WTC11 (cell line): ENCODE data around the gene TRAPPC8. TPM values are rescaled to one million over a fixed set of nuclear protein-coding genes. Genes with fewer than 3 reads are reported as not detected.

Experiments used
- ATAC-seq: fragments of 200-7000 bp; cut with Tn5 transposase; 2 replicates; pipeline ENCODE4 v1.10.0; 2021; ENCODE audit warnings: mild to moderate bottlenecking, moderate library complexity
- CTCF ChIA-PET: fragments of 300-600 bp; sonication (Branson Sonifier 250); formaldehyde crosslinking; loops from one replicate; lab custom pipeline; 2021; ENCODE audit warnings: antibody characterized with exemption; lab: Charles Lee
- POLR2A ChIA-PET: fragments of 350-600 bp; sonication (Branson Sonifier 250); formaldehyde crosslinking; loops from one replicate; lab custom pipeline; 2021; ENCODE audit warnings: antibody characterized with exemption; lab: Charles Lee
- DNase-seq: peaks from one replicate; pipeline ENCODE4 v3.0.0; 2021; ENCODE audit warnings: low spot score
- H3K27ac Mint-ChIP-seq: 2 replicates; pipeline ENCODE4 v1.8.0; 2021; ENCODE audit warnings: mixed read lengths
- H3K27me3 Mint-ChIP-seq: 2 replicates; pipeline ENCODE4 v1.8.0; 2021; ENCODE audit warnings: low read depth, mild to moderate bottlenecking, moderate library complexity, mixed read lengths
- H3K36me3 Mint-ChIP-seq: 2 replicates; pipeline ENCODE4 v1.8.0; 2021; ENCODE audit warnings: mixed read lengths
- H3K4me1 Mint-ChIP-seq: 2 replicates; pipeline ENCODE4 v1.8.0; 2022; ENCODE audit warnings: mixed read lengths
- H3K4me3 Mint-ChIP-seq: 2 replicates; pipeline ENCODE4 v1.8.0; 2021; ENCODE audit warnings: mild to moderate bottlenecking, moderate library complexity, mixed read lengths
- H3K9me3 Mint-ChIP-seq: 2 replicates; pipeline ENCODE4 v1.8.0; 2021; ENCODE audit warnings: mixed read lengths
- ATF1 ChIP-seq: sonication (generic); formaldehyde crosslinking; IDR thresholded peaks from 2 replicates; pipeline ENCODE4 v1.8.1; 2023; ENCODE audit warnings: mild to moderate bottlenecking, moderate library complexity, missing genetic modification reagents
- CBFB ChIP-seq: sonication (generic); formaldehyde crosslinking; IDR thresholded peaks from 2 replicates; pipeline ENCODE4 v1.8.1; 2022; ENCODE audit warnings: mild to moderate bottlenecking, low read depth, missing genetic modification reagents
- ELF4 ChIP-seq: sonication (generic); formaldehyde crosslinking; IDR thresholded peaks from 2 replicates; pipeline ENCODE4 v1.8.1; 2022; ENCODE audit warnings: low read depth, mild to moderate bottlenecking, moderate library complexity, missing genetic modification reagents
- ESRRA ChIP-seq: sonication (generic); formaldehyde crosslinking; IDR thresholded peaks from 2 replicates; pipeline ENCODE4 v1.8.1; 2022; ENCODE audit warnings: mild to moderate bottlenecking, missing genetic modification reagents, borderline replicate concordance
- GABPB1 ChIP-seq: sonication (generic); formaldehyde crosslinking; IDR thresholded peaks from 2 replicates; pipeline ENCODE4 v1.8.1; 2023; ENCODE audit warnings: mild to moderate bottlenecking, missing genetic modification reagents
- GRHL2 ChIP-seq: fragments of 250-450 bp; sonication (Bioruptor Pico); IDR thresholded peaks from 2 replicates; pipeline ENCODE4 v1.8.0; 2022; ENCODE audit warnings: mild to moderate bottlenecking, moderate library complexity; ENCODE audit not compliant: insufficient replicate concordance, severe bottlenecking
- HMGA2 ChIP-seq: fragments of 250-450 bp; sonication (Bioruptor Pico); IDR thresholded peaks from 2 replicates; pipeline ENCODE4 v1.4.0; 2021; ENCODE audit warnings: mild to moderate bottlenecking, moderate library complexity
- JAZF1 ChIP-seq: fragments of 250-450 bp; sonication (Bioruptor Pico); IDR thresholded peaks from 2 replicates; pipeline ENCODE4 v1.9.0; 2021; ENCODE audit warnings: moderate library complexity, mild to moderate bottlenecking, inconsistent platforms
- KAT7 ChIP-seq: sonication (generic); formaldehyde crosslinking; IDR thresholded peaks from 2 replicates; pipeline ENCODE4 v1.8.1; 2023; ENCODE audit warnings: missing genetic modification reagents, mild to moderate bottlenecking, borderline replicate concordance
- MYBL2 ChIP-seq: sonication (generic); formaldehyde crosslinking; IDR thresholded peaks from 2 replicates; pipeline ENCODE4 v1.8.1; 2023; ENCODE audit warnings: mild to moderate bottlenecking, moderate library complexity, missing genetic modification reagents
- NFATC4 ChIP-seq: fragments of 250-450 bp; sonication (Bioruptor Pico); IDR thresholded peaks from 2 replicates; pipeline ENCODE4 v1.9.0; 2021; ENCODE audit warnings: mild to moderate bottlenecking
- NR1H2 ChIP-seq: sonication (generic); formaldehyde crosslinking; IDR thresholded peaks from 2 replicates; pipeline ENCODE4 v1.9.0; 2021; ENCODE audit warnings: mild to moderate bottlenecking, moderate library complexity, missing genetic modification reagents
- OVOL2 ChIP-seq: fragments of 250-450 bp; sonication (Bioruptor Pico); IDR thresholded peaks from 2 replicates; pipeline ENCODE4 v1.9.0; 2021; ENCODE audit warnings: mild to moderate bottlenecking, borderline replicate concordance
- RELA ChIP-seq: sonication (generic); formaldehyde crosslinking; IDR thresholded peaks from 2 replicates; pipeline ENCODE4 v1.8.1; 2022; ENCODE audit warnings: missing genetic modification reagents, mild to moderate bottlenecking, borderline replicate concordance
- SMAD4 ChIP-seq: sonication (generic); formaldehyde crosslinking; IDR thresholded peaks from 2 replicates; pipeline ENCODE4 v1.8.0; 2022; ENCODE audit warnings: mild to moderate bottlenecking, missing genetic modification reagents
- SOX15 ChIP-seq: fragments of 250-450 bp; sonication (Bioruptor Pico); IDR thresholded peaks from 2 replicates; pipeline ENCODE4 v1.9.0; 2021; ENCODE audit warnings: mild to moderate bottlenecking
- TCF7 ChIP-seq: sonication (generic); formaldehyde crosslinking; IDR thresholded peaks from 2 replicates; pipeline ENCODE4 v1.8.0; 2022; ENCODE audit warnings: mild to moderate bottlenecking, low read depth, missing genetic modification reagents, moderate library complexity
- ZNF121 ChIP-seq: sonication (generic); formaldehyde crosslinking; IDR thresholded peaks from 2 replicates; pipeline ENCODE4 v1.8.0; 2023; ENCODE audit warnings: missing genetic modification reagents
- ZNF317 ChIP-seq: sonication (generic); formaldehyde crosslinking; IDR thresholded peaks from 2 replicates; pipeline ENCODE4 v1.8.1; 2023; ENCODE audit warnings: low read depth, mild to moderate bottlenecking, moderate library complexity, missing genetic modification reagents, borderline replicate concordance
- ZNF416 ChIP-seq: fragments of 250-450 bp; sonication (Bioruptor Pico); IDR thresholded peaks from 2 replicates; pipeline ENCODE4 v1.9.0; 2021; ENCODE audit warnings: mild to moderate bottlenecking, inconsistent platforms
- total RNA-seq: library from RNA; stranded (reverse); gene quantifications from 3 replicates; pipeline ENCODE4 v1.2.3, GENCODE V29; 2021
- TF ChIP-seq, protein P1 (sequence below): fragments of 250-450 bp; sonication (Bioruptor Pico); IDR thresholded peaks from 2 replicates; pipeline ENCODE4 v1.9.0; 2021; ENCODE audit warnings: moderate library complexity, mild to moderate bottlenecking, inconsistent platforms, borderline replicate concordance
- TF ChIP-seq, protein P2 (sequence below): fragments of 200-600 bp; IDR thresholded peaks from 2 replicates; pipeline ENCODE4 v1.8.0; 2022; ENCODE audit warnings: antibody characterized with exemption
- TF ChIP-seq, protein P3 (sequence below): fragments of 250-450 bp; sonication (Bioruptor Pico); IDR thresholded peaks from 2 replicates; pipeline ENCODE4 v1.9.0; 2021; ENCODE audit warnings: mild to moderate bottlenecking
- TF ChIP-seq, protein P4 (sequence below): sonication (generic); formaldehyde crosslinking; conservative IDR thresholded peaks from 2 replicates; pipeline ENCODE4 v1.8.1; 2023; ENCODE audit warnings: mild to moderate bottlenecking, low read depth, missing genetic modification reagents, moderate library complexity
- TF ChIP-seq, protein P5 (sequence below): sonication (generic); formaldehyde crosslinking; conservative IDR thresholded peaks from 2 replicates; pipeline ENCODE4 v1.8.1; 2022; ENCODE audit warnings: mild to moderate bottlenecking, missing genetic modification reagents

TRAPPC8 gene
- total RNA-seq, 1 experiment from 2014 or later: 56.3 TPM

DNA sequence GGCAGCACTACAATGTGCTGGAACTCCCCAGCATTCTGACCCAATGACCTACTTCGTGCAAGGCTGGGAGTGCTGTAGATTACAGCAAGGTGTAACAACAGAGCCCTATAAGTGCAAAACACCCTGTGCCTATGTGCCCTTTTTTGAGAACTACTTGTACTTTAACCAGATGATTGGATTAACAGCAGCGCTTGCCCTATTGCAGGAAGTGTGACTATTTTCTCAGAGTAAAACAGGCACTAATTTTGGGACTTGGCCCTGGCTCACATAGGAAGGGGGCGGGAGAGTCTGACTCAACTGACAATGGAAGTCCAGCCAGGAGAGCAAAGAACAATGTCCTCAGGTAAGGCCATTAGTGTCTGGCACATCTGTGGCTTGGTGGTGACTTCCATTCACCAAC lies 40.1 kb upstream of the TRAPPC8 start (continued):
- no peak for TF ChIP-seq ZNF317

DNA sequence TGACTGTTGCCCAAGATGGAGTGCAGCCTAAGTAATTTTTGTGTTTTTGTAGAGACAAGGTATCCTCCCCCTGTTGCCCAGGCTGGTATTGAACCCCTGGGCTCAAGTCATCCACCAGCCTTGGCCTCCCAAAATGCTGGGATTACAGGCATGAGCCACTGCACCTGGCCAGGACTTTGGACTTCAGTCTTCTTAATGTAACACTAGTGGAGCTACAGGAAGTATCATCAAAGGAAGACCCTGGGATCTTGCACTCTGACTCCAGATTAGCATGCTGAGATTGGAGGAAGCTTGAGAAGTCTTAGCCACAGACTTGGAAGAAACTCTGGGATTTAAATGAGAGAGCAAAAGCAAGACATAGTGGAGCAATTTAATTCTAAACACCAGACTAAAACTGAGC lies 37.9 kb upstream of the TRAPPC8 start:
- Mint-ChIP-seq H3K27me3 (no peaks in the 10 kb centered on the region), H3K4me1 (peaks cover 14% of the 10 kb centered on the region), H3K27ac (peak overlapping the region; percentile 9; the same call in 1 of the 2 replicates), H3K9me3 (peaks cover 25% of the 10 kb centered on the region), H3K36me3 (peaks cover 17% of the 10 kb centered on the region; the same call in 1 of the 2 replicates), H3K4me3 (no peak overlapping the region)
- ATAC-seq (no peak), DNase-seq (no peak)
- TF ChIP-seq OVOL2: no peak
- TF ChIP-seq CBFB: no peak
- no peak for TF ChIP-seq GABPB1 (CRISPR knock-in tag)
- no peak for TF ChIP-seq ESRRA (CRISPR knock-in tag)
- TF ChIP-seq, protein P1, sequence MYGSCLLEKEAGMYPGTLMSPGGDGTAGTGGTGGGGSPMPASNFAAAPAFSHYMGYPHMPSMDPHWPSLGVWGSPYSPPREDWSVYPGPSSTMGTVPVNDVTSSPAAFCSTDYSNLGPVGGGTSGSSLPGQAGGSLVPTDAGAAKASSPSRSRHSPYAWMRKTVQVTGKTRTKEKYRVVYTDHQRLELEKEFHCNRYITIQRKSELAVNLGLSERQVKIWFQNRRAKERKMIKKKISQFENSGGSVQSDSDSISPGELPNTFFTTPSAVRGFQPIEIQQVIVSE (CRISPR knock-in tag): no peak
- TF ChIP-seq NFATC4 (CRISPR knock-in tag): no peak
- TF ChIP-seq, protein P2, sequence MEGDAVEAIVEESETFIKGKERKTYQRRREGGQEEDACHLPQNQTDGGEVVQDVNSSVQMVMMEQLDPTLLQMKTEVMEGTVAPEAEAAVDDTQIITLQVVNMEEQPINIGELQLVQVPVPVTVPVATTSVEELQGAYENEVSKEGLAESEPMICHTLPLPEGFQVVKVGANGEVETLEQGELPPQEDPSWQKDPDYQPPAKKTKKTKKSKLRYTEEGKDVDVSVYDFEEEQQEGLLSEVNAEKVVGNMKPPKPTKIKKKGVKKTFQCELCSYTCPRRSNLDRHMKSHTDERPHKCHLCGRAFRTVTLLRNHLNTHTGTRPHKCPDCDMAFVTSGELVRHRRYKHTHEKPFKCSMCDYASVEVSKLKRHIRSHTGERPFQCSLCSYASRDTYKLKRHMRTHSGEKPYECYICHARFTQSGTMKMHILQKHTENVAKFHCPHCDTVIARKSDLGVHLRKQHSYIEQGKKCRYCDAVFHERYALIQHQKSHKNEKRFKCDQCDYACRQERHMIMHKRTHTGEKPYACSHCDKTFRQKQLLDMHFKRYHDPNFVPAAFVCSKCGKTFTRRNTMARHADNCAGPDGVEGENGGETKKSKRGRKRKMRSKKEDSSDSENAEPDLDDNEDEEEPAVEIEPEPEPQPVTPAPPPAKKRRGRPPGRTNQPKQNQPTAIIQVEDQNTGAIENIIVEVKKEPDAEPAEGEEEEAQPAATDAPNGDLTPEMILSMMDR: no peak
- no peak for TF ChIP-seq HMGA2
- no peak for TF ChIP-seq ATF1
- no peak for TF ChIP-seq SMAD4 (CRISPR knock-in tag)
- TF ChIP-seq NR1H2: no peak
- TF ChIP-seq, protein P3, sequence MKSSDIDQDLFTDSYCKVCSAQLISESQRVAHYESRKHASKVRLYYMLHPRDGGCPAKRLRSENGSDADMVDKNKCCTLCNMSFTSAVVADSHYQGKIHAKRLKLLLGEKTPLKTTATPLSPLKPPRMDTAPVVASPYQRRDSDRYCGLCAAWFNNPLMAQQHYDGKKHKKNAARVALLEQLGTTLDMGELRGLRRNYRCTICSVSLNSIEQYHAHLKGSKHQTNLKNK (CRISPR knock-in tag): no peak
- TF ChIP-seq ZNF121: no peak
- TF ChIP-seq TCF7 (CRISPR knock-in tag): no peak
- TF ChIP-seq GRHL2 (CRISPR knock-in tag): no peak
- no peak for TF ChIP-seq ZNF416 (CRISPR knock-in tag)
- no peak for TF ChIP-seq SOX15
- TF ChIP-seq JAZF1: no peak
- TF ChIP-seq, protein P4, sequence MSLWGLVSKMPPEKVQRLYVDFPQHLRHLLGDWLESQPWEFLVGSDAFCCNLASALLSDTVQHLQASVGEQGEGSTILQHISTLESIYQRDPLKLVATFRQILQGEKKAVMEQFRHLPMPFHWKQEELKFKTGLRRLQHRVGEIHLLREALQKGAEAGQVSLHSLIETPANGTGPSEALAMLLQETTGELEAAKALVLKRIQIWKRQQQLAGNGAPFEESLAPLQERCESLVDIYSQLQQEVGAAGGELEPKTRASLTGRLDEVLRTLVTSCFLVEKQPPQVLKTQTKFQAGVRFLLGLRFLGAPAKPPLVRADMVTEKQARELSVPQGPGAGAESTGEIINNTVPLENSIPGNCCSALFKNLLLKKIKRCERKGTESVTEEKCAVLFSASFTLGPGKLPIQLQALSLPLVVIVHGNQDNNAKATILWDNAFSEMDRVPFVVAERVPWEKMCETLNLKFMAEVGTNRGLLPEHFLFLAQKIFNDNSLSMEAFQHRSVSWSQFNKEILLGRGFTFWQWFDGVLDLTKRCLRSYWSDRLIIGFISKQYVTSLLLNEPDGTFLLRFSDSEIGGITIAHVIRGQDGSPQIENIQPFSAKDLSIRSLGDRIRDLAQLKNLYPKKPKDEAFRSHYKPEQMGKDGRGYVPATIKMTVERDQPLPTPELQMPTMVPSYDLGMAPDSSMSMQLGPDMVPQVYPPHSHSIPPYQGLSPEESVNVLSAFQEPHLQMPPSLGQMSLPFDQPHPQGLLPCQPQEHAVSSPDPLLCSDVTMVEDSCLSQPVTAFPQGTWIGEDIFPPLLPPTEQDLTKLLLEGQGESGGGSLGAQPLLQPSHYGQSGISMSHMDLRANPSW (CRISPR knock-in tag): no peak
- no peak for TF ChIP-seq RELA (CRISPR knock-in tag)
- CTCF ChIA-PET: no interaction called here
- POLR2A ChIA-PET: interaction anchor here (0.7 kb wide), 1 partner anchor 47 kb away, joined by 3 read pairs; no protein-coding TSS in a partner anchor

DNA sequence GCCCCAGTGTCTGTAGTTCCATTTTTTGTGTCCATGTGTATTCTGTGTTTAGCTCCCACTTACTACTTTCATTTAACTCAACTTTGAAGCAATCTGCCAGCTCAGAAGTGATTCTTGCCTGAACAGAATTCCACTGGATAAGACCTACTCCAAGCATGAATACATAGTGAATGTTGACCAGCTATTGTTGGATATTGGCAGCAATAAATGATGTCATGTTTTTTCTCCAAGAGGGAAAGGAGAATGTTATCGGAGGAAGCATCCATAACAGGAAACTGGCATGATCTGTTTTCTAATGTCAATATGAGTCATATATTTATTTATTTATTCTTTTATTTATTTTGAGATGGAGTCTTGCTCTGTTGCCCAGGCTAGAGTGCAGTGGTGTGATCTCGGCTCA lies 36.8 kb upstream of the TRAPPC8 start:
- peaks cover 23% of the 10 kb centered on the region for H3K36me3 Mint-ChIP-seq
- TF ChIP-seq ELF4 (no peak), KAT7 (no peak), MYBL2 (no peak)
- TF ChIP-seq, protein P2: no peak
- TF ChIP-seq, protein P5, sequence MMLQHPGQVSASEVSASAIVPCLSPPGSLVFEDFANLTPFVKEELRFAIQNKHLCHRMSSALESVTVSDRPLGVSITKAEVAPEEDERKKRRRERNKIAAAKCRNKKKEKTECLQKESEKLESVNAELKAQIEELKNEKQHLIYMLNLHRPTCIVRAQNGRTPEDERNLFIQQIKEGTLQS (CRISPR knock-in tag): no peak

More for the DNA sequence above, 36.8 kb upstream of the TRAPPC8 start:
- ATAC-seq: no peak
- Mint-ChIP-seq H3K27ac (no peak overlapping the region), H3K9me3 (peaks cover 30% of the 10 kb centered on the region), H3K4me1 (peaks cover 16% of the 10 kb centered on the region), H3K27me3 (no peaks in the 10 kb centered on the region; the same call in 1 of the 2 replicates), H3K4me3 (no peak overlapping the region)
- ChIA-PET POLR2A (no interaction called here), CTCF (no interaction called here)
- no peak for DNase-seq
